ENCODE data around the gene CDK19.
"Not testable (repeated sequence)": the region's sequence is repeated elsewhere in the genome, so short reads cannot be mapped to it uniquely, and the experiment has no call there.

CDK19 gene

GRCh38 chr6:110815411-110816409 is at the start of gene CDK19:
Gene CDK19 (minus strand): TSS chr6:110815469. CDS start chr6:110815136, 333 bp downstream.
- DNase-seq, result peak; percentile 92 to 97

- no peak for DNase-seq
Measured at GRCh38 chr6:110864824-110865223, 49.6 kb upstream of the CDK19 start.

GRCh38 chr6:110859335-110859792 is 44.1 kb upstream of the CDK19 start:
- DNase-seq, result no peak

GRCh38 chr6:110858562-110859214 is 43.4 kb upstream of the CDK19 start:
- no peak for DNase-seq

GRCh38 chr6:110858016-110858415 is 42.7 kb upstream of the CDK19 start:
- DNase-seq, result no peak

- DNase-seq, result no peak
Measured at GRCh38 chr6:110856296-110856695, 41.0 kb upstream of the CDK19 start.

GRCh38 chr6:110853754-110854477 is 38.6 kb upstream of the CDK19 start:
- no peak for DNase-seq

- DNase-seq, result no peak
Measured at GRCh38 chr6:110852773-110853172, 37.5 kb upstream of the CDK19 start.

- DNase-seq, result no peak
Measured at GRCh38 chr6:110849781-110850180, 34.5 kb upstream of the CDK19 start.

- no peak for DNase-seq
Measured at GRCh38 chr6:110841266-110841665, 26.0 kb upstream of the CDK19 start.

- DNase-seq, result not testable (repeated sequence)
Measured at GRCh38 chr6:110835751-110836150, 20.5 kb upstream of the CDK19 start.

- DNase-seq, result no peak
Measured at GRCh38 chr6:110833831-110834230, 18.6 kb upstream of the CDK19 start.

- DNase-seq, result no peak
Measured at GRCh38 chr6:110831405-110831804, 16.1 kb upstream of the CDK19 start.

- DNase-seq, result no peak
Measured at GRCh38 chr6:110828396-110828795, 13.1 kb upstream of the CDK19 start.

- DNase-seq, result no peak
Measured at GRCh38 chr6:110826236-110827129, 11.2 kb upstream of the CDK19 start.

GRCh38 chr6:110823146-110823545 is 7.9 kb upstream of the CDK19 start:
- DNase-seq, result no peak

GRCh38 chr6:110822249-110822648 is 7.0 kb upstream of the CDK19 start:
- no peak for DNase-seq

GRCh38 chr6:110816677-110817076 is 1.4 kb upstream of the CDK19 start:
- no peak for DNase-seq

GRCh38 chr6:110815015-110815410 is 256 bp downstream of the CDK19 start:
- no peak for DNase-seq

- DNase-seq, result peak; percentile 9 to 26
Measured at GRCh38 chr6:110814102-110815014, 911 bp downstream of the CDK19 start.
